Sciatic nerve (tissue), 2 donors: Measurements from ENCODE around the gene FOSL1. TPM values are rescaled to one million over a fixed set of nuclear protein-coding genes. Genes with fewer than 3 reads are reported as not detected.
"Not testable (repeated sequence)": the region's sequence is repeated elsewhere in the genome, so short reads cannot be mapped to it uniquely, and the experiment has no call there.

ENCODE experiments used
- ATAC-seq: fragments of 200-7000 bp; cut with Tn5 transposase; one replicate; pipeline ENCODE4 v1.9.1; 2020; ENCODE audit warnings: mild to moderate bottlenecking, moderate library complexity
- DNase-seq: peaks from one replicate; pipeline ENCODE4 v3.0.0-alpha.2; 2020; ENCODE audit warnings: low spot score
- intact Hi-C: fragments of 100-400 bp; cut with DNase I; formaldehyde crosslinking; loops from one replicate; pipeline ENCODE4 v1.14.2; 2022
- total RNA-seq: library from RNA; stranded (reverse); fragmentation: NEBNext Ultra II Directional; extraction: Animal tissue kit (Norgen Biotek cat#: 25700); gene quantifications from one replicate; pipeline ENCODE4 v1.2.1, GENCODE V29; 2021
- donor health status: DM: no; HTN: no; CAD: no.
- donor health status: DM: no; HTN: no; CAD: no.

Gene FOSL1
- total RNA-seq, 1 donor from 2014 or later: 5.6 TPM

- intact Hi-C loops, DNase-seq, ATAC-seq: not testable (repeated sequence)
These were observed 51.5 kb downstream of the FOSL1 start for GRCh38 chr11:65848693-65849092.

DNA sequence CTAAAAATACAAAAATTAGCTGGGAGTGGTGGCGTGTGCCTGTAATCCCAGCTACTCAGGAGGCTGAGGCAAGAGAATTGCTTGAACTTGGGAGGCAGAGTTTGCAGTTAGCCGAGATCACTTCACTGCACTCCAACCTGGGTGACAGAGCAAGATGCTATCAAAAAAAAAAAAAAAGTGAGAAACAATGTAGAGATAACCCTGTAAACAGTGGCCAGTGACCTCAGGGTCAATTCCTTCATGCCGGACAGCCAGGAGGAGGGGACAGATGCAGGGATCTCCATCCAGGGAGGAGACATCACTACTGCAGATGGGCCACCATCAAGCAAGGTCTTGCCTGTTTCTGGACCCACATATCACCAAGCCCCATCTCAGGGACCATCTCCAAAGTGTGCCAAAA, 52.4 kb downstream of the FOSL1 start:
- intact Hi-C loops: no loop called here
- DNase-seq: no peak
- ATAC-seq: no peak

- DNase-seq (no peak), ATAC-seq (no peak)
- intact Hi-C loops: no loop called here
These were observed 55.8 kb downstream of the FOSL1 start for GRCh38 chr11:65844231-65844872.

- intact Hi-C loops: no loop called here
- DNase-seq (no peak), ATAC-seq (no peak)
These were observed 56.4 kb downstream of the FOSL1 start for GRCh38 chr11:65843811-65844210.

DNA sequence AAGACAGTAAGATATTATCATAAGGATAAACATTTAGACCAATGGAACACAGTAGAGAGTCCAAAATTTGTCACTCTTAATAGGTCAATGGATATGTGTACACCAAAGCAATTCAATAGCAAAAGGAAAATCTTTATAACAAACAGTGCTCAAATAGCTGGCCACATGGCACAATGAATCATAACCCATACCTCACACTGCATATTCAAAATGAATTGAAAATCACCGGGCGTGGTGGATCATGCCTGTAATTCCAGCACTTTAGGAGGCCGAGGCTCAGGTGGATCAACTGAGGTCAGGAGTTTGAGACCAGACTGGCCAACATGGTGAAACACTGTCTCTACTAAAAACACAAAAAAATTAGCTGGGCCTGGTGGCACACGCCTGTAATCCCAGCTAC, 58.0 kb downstream of the FOSL1 start:
- intact Hi-C loops: no loop called here
- DNase-seq (no peak), ATAC-seq (no peak)

Other genes starting within 250 kb of the FOSL1 start
- 95.6 TPM for gene RELA, start 237.5 kb downstream of the FOSL1 start, total RNA-seq
- gene KAT5, start 188.1 kb downstream of the FOSL1 start, total RNA-seq: 81.5 TPM
- gene RNASEH2C, start 179.6 kb downstream of the FOSL1 start, total RNA-seq: 42.5 TPM
- gene AP5B1, start 119.4 kb downstream of the FOSL1 start, total RNA-seq: 12.9 TPM
- gene OVOL1, start 113.3 kb downstream of the FOSL1 start, total RNA-seq: not detected
- gene SNX32, start 66.4 kb downstream of the FOSL1 start, total RNA-seq: 2.6 TPM
- 437 TPM for gene CFL1, start 42.2 kb downstream of the FOSL1 start, total RNA-seq
- 46.9 TPM for gene MUS81, start 40.0 kb downstream of the FOSL1 start, total RNA-seq
- gene EFEMP2, start 27.6 kb downstream of the FOSL1 start, total RNA-seq: 88.4 TPM
- gene CTSW, start 20.6 kb downstream of the FOSL1 start, total RNA-seq: 2.5 TPM
- 37.2 TPM for gene FIBP, start 11.9 kb downstream of the FOSL1 start, total RNA-seq
- gene CCDC85B, start 9.7 kb downstream of the FOSL1 start, total RNA-seq: 31.0 TPM
- 42.0 TPM for gene C11orf68, start 18.7 kb upstream of the FOSL1 start, total RNA-seq
- 69.8 TPM for gene DRAP1, start 19.0 kb upstream of the FOSL1 start, total RNA-seq
- not detected for gene TSGA10IP, start 45.1 kb upstream of the FOSL1 start, total RNA-seq
- gene SART1, start 61.3 kb upstream of the FOSL1 start, total RNA-seq: 51.0 TPM
- 24.7 TPM for gene EIF1AD, start 101.8 kb upstream of the FOSL1 start, total RNA-seq
- 127 TPM for gene BANF1, start 102.1 kb upstream of the FOSL1 start, total RNA-seq
- gene CST6, start 111.6 kb upstream of the FOSL1 start, total RNA-seq: 0.80 TPM
- gene CATSPER1, start 126.1 kb upstream of the FOSL1 start, total RNA-seq: not detected
- gene GAL3ST3, start 148.8 kb upstream of the FOSL1 start, total RNA-seq: not detected
- gene SF3B2, start 152.0 kb upstream of the FOSL1 start, total RNA-seq: 154 TPM
- 80.3 TPM for gene PACS1, start 169.9 kb upstream of the FOSL1 start, total RNA-seq